Liver (tissue), 9 donors: ENCODE measurements around the gene KBTBD13. TPM values are rescaled to one million over a fixed set of nuclear protein-coding genes. Genes with fewer than 3 reads are reported as not detected.

Source experiments
- DNase-seq: peaks from one replicate; pipeline ENCODE4 v3.0.0-alpha.2; 2017; ENCODE audit warnings: low spot score
- H3K27ac ChIP-seq, 2 donors: one replicate each; pipeline ENCODE4 v1.7.0; 2013; ENCODE audit warnings: inconsistent platforms in 2 of 2, low read length in 2 of 2, control low read depth in 1 of 2, low read depth in 1 of 2, mild to moderate bottlenecking in 1 of 2
- H3K27me3 ChIP-seq, 4 donors: one replicate each; pipeline versions ENCODE4 v1.6.1 to v1.7.0; 2013; ENCODE audit warnings: low read length in 3 of 4, inconsistent platforms in 1 of 4, mild to moderate bottlenecking in 1 of 4, moderate library complexity in 1 of 4; ENCODE audit not compliant: control insufficient read depth in 4 of 4, insufficient read depth in 4 of 4
- H3K36me3 ChIP-seq, 4 donors: one replicate each; pipeline versions ENCODE4 v1.6.1 to v1.7.0; 2013; ENCODE audit warnings: low read length in 3 of 4, mild to moderate bottlenecking in 3 of 4, low read depth in 1 of 4, moderate library complexity in 1 of 4; ENCODE audit not compliant: control insufficient read depth in 4 of 4, insufficient read depth in 3 of 4
- H3K4me1 ChIP-seq, 4 donors: one replicate each; pipeline versions ENCODE4 v1.6.1 to v1.7.0; 2013; ENCODE audit warnings: low read length in 3 of 4, mild to moderate bottlenecking in 3 of 4, moderate library complexity in 1 of 4; ENCODE audit not compliant: control insufficient read depth in 4 of 4, insufficient read depth in 4 of 4
- H3K4me3 ChIP-seq, 3 donors: one replicate each; pipeline versions ENCODE4 v1.6.1 to v1.7.0; 2013; ENCODE audit warnings: low read length in 3 of 3, control low read depth in 1 of 3, low read depth in 1 of 3, mild to moderate bottlenecking in 1 of 3
- H3K9ac ChIP-seq, 2 donors: one replicate each; pipeline ENCODE4 v1.7.0; 2013; ENCODE audit warnings: low read length in 2 of 2, mild to moderate bottlenecking in 2 of 2, moderate library complexity in 2 of 2, control low read depth in 1 of 2, low read depth in 1 of 2
- H3K9me3 ChIP-seq, 4 donors: one replicate each; pipeline versions ENCODE4 v1.6.1 to v1.7.0; 2013; ENCODE audit warnings: low read length in 3 of 4; ENCODE audit not compliant: control insufficient read depth in 4 of 4
- ATF3 ChIP-seq: IDR thresholded peaks from 2 replicates; pipeline ENCODE4 v1.6.1; 2016; ENCODE audit warnings: antibody characterized with exemption
- CTCF ChIP-seq: fragments of 150-350 bp; IDR thresholded peaks from 2 replicates; pipeline ENCODE4 v1.5.1; 2017; ENCODE audit warnings: improper control_type of control experiment, low read depth, low read length; ENCODE audit not compliant: missing input control
- EGR1 ChIP-seq, 2 donors: IDR thresholded peaks; 2 replicates each; pipeline ENCODE4 v1.6.1; 2016 to 2018; ENCODE audit warnings: antibody characterized with exemption in 2 of 2, low read depth in 2 of 2
- FOXA1 ChIP-seq: IDR thresholded peaks from 2 replicates; pipeline ENCODE4 v1.6.1; 2016; ENCODE audit warnings: antibody characterized with exemption
- FOXA2 ChIP-seq: IDR thresholded peaks from 2 replicates; pipeline ENCODE4 v1.6.1; 2016; ENCODE audit warnings: antibody characterized with exemption
- GABPA ChIP-seq, 2 donors: IDR thresholded peaks in 1 of 2; conservative IDR thresholded peaks in 1 of 2; 2 replicates each; pipeline ENCODE4 v1.6.1; 2016; ENCODE audit warnings: antibody characterized with exemption in 2 of 2, mild to moderate bottlenecking in 1 of 2, moderate library complexity in 1 of 2
- HNF4A ChIP-seq, 2 donors: conservative IDR thresholded peaks; 2 replicates each; pipeline ENCODE4 v1.6.1; 2016; ENCODE audit warnings: antibody characterized with exemption in 2 of 2, mild to moderate bottlenecking in 2 of 2
- JUND ChIP-seq, 2 donors: IDR thresholded peaks; 2 replicates each; pipeline ENCODE4 v1.6.1; 2016; ENCODE audit warnings: antibody characterized with exemption in 2 of 2
- MAX ChIP-seq: IDR thresholded peaks from 2 replicates; pipeline ENCODE4 v1.6.1; 2016; ENCODE audit warnings: antibody characterized with exemption
- NR2F2 ChIP-seq: IDR thresholded peaks from 2 replicates; pipeline ENCODE4 v1.6.1; 2016; ENCODE audit warnings: antibody characterized with exemption
- RAD21 ChIP-seq, 2 donors: IDR thresholded peaks; 2 replicates each; pipeline ENCODE4 v1.6.1; 2016; ENCODE audit warnings: antibody characterized with exemption in 2 of 2, mild to moderate bottlenecking in 2 of 2
- REST ChIP-seq: IDR thresholded peaks from 2 replicates; pipeline ENCODE4 v1.6.1; 2016; ENCODE audit warnings: antibody characterized with exemption, mild to moderate bottlenecking
- RXRA ChIP-seq, 2 donors: IDR thresholded peaks; 2 replicates each; pipeline ENCODE4 v1.6.1; 2017 to 2018; ENCODE audit warnings: antibody characterized with exemption in 2 of 2, mild to moderate bottlenecking in 1 of 2
- SP1 ChIP-seq: IDR thresholded peaks from 2 replicates; pipeline ENCODE4 v1.6.1; 2018; ENCODE audit warnings: antibody characterized with exemption, mild to moderate bottlenecking
- TAF1 ChIP-seq: conservative IDR thresholded peaks from 2 replicates; pipeline ENCODE4 v1.6.1; 2016; ENCODE audit warnings: antibody characterized with exemption, mild to moderate bottlenecking
- ZBTB33 ChIP-seq: IDR thresholded peaks from 2 replicates; pipeline ENCODE4 v1.6.1; 2016; ENCODE audit warnings: antibody characterized with exemption
- WGBS: extraction: QIAGEN DNeasy Blood & Tissue Kit; methylation state at CpG from one replicate; pipeline ENCODE4 v1.1.7; 2013; 5-methylcytosine and 5-hydroxymethylcytosine counted together
- polyA plus RNA-seq, 2 donors: library from polyadenylated mRNA; stranded (reverse) in 1 of 2; unstranded in 1 of 2; fragments of 200-250 nt in 1 of 2; fragments of >200 nt in 1 of 2; fragmentation: Nextera tagmentation in 1 of 2; extraction: Ambion mirVana in 1 of 2; gene quantifications; one replicate each; pipeline versions ENCODE4 v1.2.1 to v1.2.3, GENCODE V29; 2013 to 2015
- total RNA-seq, 2 donors: library from RNA; depleted of rRNA; stranded (reverse); fragments of >200 nt; gene quantifications; one replicate each; pipeline ENCODE4 v1.2.3, GENCODE V29; 2014
- donor health status: healthy.
- donor health status: healthy.
- donor health status: healthy.
- donor health status: healthy.
- donor health status: healthy.

KBTBD13 gene
- total and polyA plus RNA-seq, 4 donors = not detected

- peak overlapping the region; percentile 36 to 90 for H3K9ac ChIP-seq
- H3K27me3 ChIP-seq = no peaks in the 10 kb centered on the region
- TF ChIP-seq CTCF = no peak
- no peak for TF ChIP-seq EGR1 (IDR thresholded peaks at IDR 0.05; ENCODE audit: low read depth in 2 of 2)
- no peak for TF ChIP-seq SP1
- TF ChIP-seq REST = no peak
- no peak for TF ChIP-seq RXRA (IDR thresholded peaks at IDR 0.05)
- TF ChIP-seq RAD21 (IDR thresholded peaks at IDR 0.05) = no peak
- no peak for TF ChIP-seq NR2F2
- TF ChIP-seq MAX = no peak
- no peak for TF ChIP-seq HNF4A (conservative IDR thresholded peaks at IDR 0.05)
- TF ChIP-seq ZBTB33 = no peak
- TF ChIP-seq GABPA (IDR thresholded peaks at IDR 0.05 in 1 of 2, conservative IDR thresholded peaks at IDR 0.05 in 1 of 2) = no peak
- no peak for TF ChIP-seq TAF1
- no peak for TF ChIP-seq JUND (IDR thresholded peaks at IDR 0.05)
- no peak for TF ChIP-seq FOXA2
- no peak for TF ChIP-seq FOXA1
- no peak for TF ChIP-seq ATF3
- DNase-seq = no peak
- H3K9me3 ChIP-seq = no peaks in the 10 kb centered on the region
- H3K27ac ChIP-seq = no peak overlapping the region
- H3K4me3 ChIP-seq = peak overlapping the region in 2 of 3 donors; percentile 10 to 92
- WGBS = 60% methylated on average over 10 of the region's 10 CpGs
- peaks cover 3 to 24% (median 19%) of the 10 kb centered on the region in 4 donors for H3K4me1 ChIP-seq
- H3K36me3 ChIP-seq = peaks cover 2 to 22% (median 9%) of the 10 kb centered on the region in 4 donors
Measured at GRCh38 chr15:65028338-65028737, 48.2 kb upstream of the KBTBD13 start.
